GM23338 (cell line): ENCODE measurements around the gene MCTP2. TPM values are rescaled to one million over a fixed set of nuclear protein-coding genes. Genes with fewer than 3 reads are reported as not detected.

ENCODE experiments used
- ATAC-seq: fragments of 200-7000 bp; cut with Tn5 transposase; 3 replicates; pipeline ENCODE4 v1.9.1; 2020
- DNase-seq: peaks from one replicate; pipeline ENCODE4 v3.0.0-alpha.2; 2015; ENCODE audit warnings: low spot score
- H2AFZ ChIP-seq: fragments of 200-600 bp; sonication (generic); 2 replicates; pipeline ENCODE4 v1.8.0; 2016; ENCODE audit warnings: antibody characterized with exemption, mild to moderate bottlenecking, moderate library complexity
- H3F3A ChIP-seq: fragments of 200-600 bp; sonication (generic); replicated peaks from 2 replicates; pipeline ENCODE4 v1.8.0; 2017; ENCODE audit warnings: antibody characterized with exemption, mixed run types, low read depth
- H3K27ac ChIP-seq: fragments of 200-600 bp; sonication (generic); 2 replicates; pipeline ENCODE4 v1.6.1; 2016; ENCODE audit warnings: low read depth
- H3K27me3 ChIP-seq: fragments of 200-600 bp; sonication (generic); 2 replicates; pipeline ENCODE4 v1.8.0; 2016; ENCODE audit warnings: mild to moderate bottlenecking, mixed run types, moderate library complexity; ENCODE audit not compliant: insufficient read depth
- H3K36me3 ChIP-seq: fragments of 200-600 bp; sonication (generic); 2 replicates; pipeline ENCODE4 v1.8.0; 2016; ENCODE audit warnings: mild to moderate bottlenecking; ENCODE audit not compliant: insufficient read depth
- H3K4me1 ChIP-seq: fragments of 200-600 bp; sonication (generic); 2 replicates; pipeline ENCODE4 v1.8.0; 2016; ENCODE audit warnings: mild to moderate bottlenecking, moderate library complexity; ENCODE audit not compliant: insufficient read depth
- H3K4me2 ChIP-seq: fragments of 200-600 bp; sonication (generic); 2 replicates; pipeline ENCODE4 v1.7.1; 2017; ENCODE audit warnings: mixed run types
- H3K4me3 ChIP-seq: fragments of 200-600 bp; sonication (generic); 2 replicates; pipeline ENCODE4 v1.6.1; 2016; ENCODE audit warnings: mixed run types
- H3K79me2 ChIP-seq: fragments of 200-600 bp; sonication (generic); replicated peaks from 2 replicates; pipeline ENCODE4 v1.8.0; 2017; ENCODE audit warnings: mild to moderate bottlenecking; ENCODE audit not compliant: insufficient read depth
- H3K9me2 ChIP-seq: fragments of 200-600 bp; sonication (generic); 2 replicates; pipeline ENCODE4 v1.8.0; 2017; ENCODE audit not compliant: insufficient read depth
- H4K20me1 ChIP-seq: fragments of 200-600 bp; sonication (generic); replicated peaks from 2 replicates; pipeline ENCODE4 v1.8.0; 2017; ENCODE audit warnings: mild to moderate bottlenecking; ENCODE audit not compliant: insufficient read depth
- H3K27ac Mint-ChIP-seq: 2 replicates; pipeline ENCODE4 v1.8.0; 2020; ENCODE audit warnings: inconsistent platforms, mild to moderate bottlenecking, moderate library complexity, mixed read lengths
- H3K27me3 Mint-ChIP-seq: 3 replicates; pipeline ENCODE4 v1.8.0; 2022; ENCODE audit warnings: low read depth, mild to moderate bottlenecking, moderate library complexity, mixed read lengths, inconsistent platforms; ENCODE audit not compliant: insufficient read depth, poor library complexity
- H3K36me3 Mint-ChIP-seq: 3 replicates; pipeline ENCODE4 v1.8.0; 2021; ENCODE audit warnings: low read depth, mild to moderate bottlenecking, inconsistent platforms, moderate library complexity, mixed read lengths
- H3K4me1 Mint-ChIP-seq: 3 replicates; pipeline ENCODE4 v1.8.0; 2020; ENCODE audit warnings: mild to moderate bottlenecking, inconsistent platforms, mixed read lengths
- H3K4me3 Mint-ChIP-seq: 3 replicates; pipeline ENCODE4 v1.8.0; 2021; ENCODE audit warnings: moderate library complexity, mild to moderate bottlenecking, inconsistent platforms, mixed read lengths
- H3K9me3 Mint-ChIP-seq: 3 replicates; pipeline ENCODE4 v1.8.0; 2020; ENCODE audit warnings: moderate library complexity, mild to moderate bottlenecking, inconsistent platforms, mixed read lengths
- CREB1 ChIP-seq: fragments of 250-450 bp; sonication (Bioruptor Pico); IDR thresholded peaks from 2 replicates; pipeline ENCODE4 v1.5.0; 2020; ENCODE audit warnings: low read depth, mild to moderate bottlenecking, moderate library complexity
- ETS1 ChIP-seq: IDR thresholded peaks from 2 replicates; pipeline ENCODE4 v1.6.1; 2016; ENCODE audit warnings: antibody characterized with exemption
- EZH2 ChIP-seq: fragments of 200-600 bp; sonication (generic); IDR thresholded peaks from one replicate; pipeline ENCODE4 v1.8.0; 2017; ENCODE audit warnings: antibody characterized with exemption, mild to moderate bottlenecking, low read depth; ENCODE audit not compliant: unreplicated experiment
- JUNB ChIP-seq: IDR thresholded peaks from one replicate; pipeline ENCODE4 v1.6.1; 2016; ENCODE audit warnings: antibody characterized with exemption; ENCODE audit not compliant: unreplicated experiment
- NANOG ChIP-seq: IDR thresholded peaks from 2 replicates; pipeline ENCODE4 v1.6.1; 2016; ENCODE audit warnings: antibody characterized with exemption, borderline replicate concordance
- POLR2AphosphoS5 ChIP-seq: IDR thresholded peaks from 2 replicates; pipeline ENCODE4 v1.6.1; 2016; ENCODE audit warnings: antibody characterized with exemption, low read depth
- REST ChIP-seq: IDR thresholded peaks from one replicate; pipeline ENCODE4 v1.6.1; 2018; ENCODE audit warnings: antibody characterized with exemption; ENCODE audit not compliant: unreplicated experiment
- STAT1 ChIP-seq: IDR thresholded peaks from one replicate; pipeline ENCODE4 v1.6.1; 2016; ENCODE audit warnings: antibody characterized with exemption; ENCODE audit not compliant: unreplicated experiment
- ZNF114 ChIP-seq: fragments of 250-450 bp; sonication (Bioruptor Pico); IDR thresholded peaks from 2 replicates; pipeline ENCODE4 v1.5.0; 2020; ENCODE audit warnings: mild to moderate bottlenecking, moderate library complexity
- ZNF331 ChIP-seq: fragments of 250-450 bp; sonication (Bioruptor Pico); IDR thresholded peaks from 2 replicates; pipeline ENCODE4 v1.5.0; 2020; ENCODE audit warnings: low read depth, mild to moderate bottlenecking, moderate library complexity
- polyA plus RNA-seq: library from polyadenylated mRNA; unstranded; fragments of >200 nt; fragmentation: Nextera tagmentation; extraction: Ambion mirVana; gene quantifications from 2 replicates; pipeline ENCODE4 v1.2.1, GENCODE V29; 2016
- total RNA-seq: library from RNA; depleted of rRNA; stranded (reverse); fragments of >200 nt; shearing (Covaris generic); gene quantifications from 2 replicates; pipeline ENCODE4 v1.2.3, GENCODE V29; 2014

The MCTP2 gene
- total and polyA plus RNA-seq, 2 experiments from 2014 or later, result 1.8 to 5.5 TPM

DNA sequence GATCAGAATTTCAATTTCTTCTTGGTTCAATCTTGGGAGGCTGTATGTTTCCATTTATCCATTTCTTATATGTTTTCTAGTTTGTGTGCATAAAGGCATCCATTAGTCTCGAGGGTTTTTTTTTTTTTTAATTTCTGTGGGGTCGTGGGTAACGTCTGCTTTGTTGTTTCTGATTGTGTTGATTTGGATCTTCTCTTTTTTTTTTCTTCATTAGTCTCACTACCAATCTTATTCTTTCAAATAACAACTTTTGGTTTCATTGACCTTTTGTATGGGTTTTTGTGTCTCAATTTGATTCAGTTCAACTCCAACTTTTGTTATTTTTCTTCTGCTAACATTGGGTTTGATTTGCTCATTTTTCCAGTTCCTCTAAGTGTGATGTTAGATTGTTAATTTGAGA is 48.9 kb downstream of the MCTP2 start (continued):
- TF ChIP-seq ZNF331 (CRISPR knock-in tag) (no peak), EZH2 (no peak), STAT1 (no peak), CREB1 (CRISPR knock-in tag) (no peak), REST (no peak), NANOG (no peak), POLR2AphosphoS5 (no peak), ZNF114 (no peak), JUNB (no peak)

GRCh38 chr15:94282269-94283250 is 51.2 kb downstream of the MCTP2 start:
- Histone ChIP-seq H3K4me3 (no peak overlapping the region), H3K27me3 (no peaks in the 10 kb centered on the region), H3K9me2 (no peaks in the 10 kb centered on the region), H3K79me2 (no peaks in the 10 kb centered on the region), H3K27ac (no peak overlapping the region), H3K36me3 (no peaks in the 10 kb centered on the region), H3K4me2 (no peak overlapping the region), H3K4me1 (peaks cover 9% of the 10 kb centered on the region; the same call in 1 of the 2 replicates), H4K20me1 (no peaks in the 10 kb centered on the region), H2AFZ (no peak overlapping the region), H3F3A (no peaks in the 10 kb centered on the region)
- DNase-seq (no peak), ATAC-seq (no peak)
- no peak for TF ChIP-seq ETS1
- Mint-ChIP-seq H3K27ac (no peak overlapping the region), H3K9me3 (no peaks in the 10 kb centered on the region), H3K27me3 (peaks cover 4% of the 10 kb centered on the region), H3K4me1 (peaks cover 18% of the 10 kb centered on the region), H3K4me3 (no peak overlapping the region), H3K36me3 (no peaks in the 10 kb centered on the region)
